Fibroblast of the aortic adventitia (primary cell): ENCODE measurements around the gene HOMEZ. TPM values are rescaled to one million over a fixed set of nuclear protein-coding genes. Genes with fewer than 3 reads are reported as not detected.
"Not testable (repeated sequence)": the region's sequence is repeated elsewhere in the genome, so short reads cannot be mapped to it uniquely, and the experiment has no call there.

Experiments used
- DNase-seq: peaks from one replicate; pipeline ENCODE4 v3.0.0-alpha.2; 2010; ENCODE audit warnings: low read depth
- H3K4me3 ChIP-seq: 2 replicates; pipeline ENCODE4 v1.5.1; 2011; ENCODE audit warnings: low read depth, mild to moderate bottlenecking, control low read depth, low read length, moderate library complexity
- CTCF ChIP-seq: IDR thresholded peaks from 2 replicates; pipeline ENCODE4 v1.5.1; 2011; ENCODE audit warnings: mild to moderate bottlenecking, low read length, control low read depth, inconsistent platforms; ENCODE audit not compliant: insufficient read depth
- total RNA-seq: library from RNA; depleted of rRNA; stranded (reverse); fragments of >200 nt; gene quantifications from 2 replicates; pipeline ENCODE4 v1.2.3, GENCODE V29; 2012; ENCODE audit warnings: low replicate concordance

HOMEZ gene
- total RNA-seq, 1 donor, result 7.0 TPM

- no peak for TF ChIP-seq CTCF
- no peak overlapping the region for H3K4me3 ChIP-seq
- DNase-seq, result no peak
Observed at GRCh38 chr14:23249824-23250223, 36.1 kb downstream of the HOMEZ start.

- no peak overlapping the region for H3K4me3 ChIP-seq
- no peak for DNase-seq
Observed at GRCh38 chr14:23248601-23249000, 37.3 kb downstream of the HOMEZ start.

GRCh38 chr14:23245282-23245681, 40.6 kb downstream of the HOMEZ start:
- TF ChIP-seq CTCF, result no peak
- DNase-seq, result no peak
- H3K4me3 ChIP-seq, result no peak overlapping the region

More at GRCh38 chr14:23248601-23249000, 37.3 kb downstream of the HOMEZ start:
- TF ChIP-seq CTCF, result no peak

- no peak for TF ChIP-seq CTCF
- DNase-seq, result no peak
- H3K4me3 ChIP-seq, result no peak overlapping the region
Observed at GRCh38 chr14:23243066-23243465, 42.9 kb downstream of the HOMEZ start.

- no peak overlapping the region for H3K4me3 ChIP-seq
- TF ChIP-seq CTCF, result no peak
- no peak for DNase-seq
Observed at GRCh38 chr14:23242076-23242475, 43.9 kb downstream of the HOMEZ start.

- not testable (repeated sequence) for DNase-seq
Observed at GRCh38 chr14:23241061-23241715, 44.7 kb downstream of the HOMEZ start.

GRCh38 chr14:23240661-23241060, 45.3 kb downstream of the HOMEZ start:
- DNase-seq, result no peak
- no peak for TF ChIP-seq CTCF
- no peak overlapping the region for H3K4me3 ChIP-seq

More at GRCh38 chr14:23241061-23241715, 44.7 kb downstream of the HOMEZ start:
- not testable (repeated sequence) for H3K4me3 ChIP-seq
